SK-N-SH (cell line): ENCODE data around the gene SMIM44.

Experiments
- CHD2 ChIP-seq: fragments of 150-350 bp; IDR thresholded peaks from 2 replicates; pipeline ENCODE4 v1.6.1; 2018; ENCODE audit warnings: low read length; ENCODE audit not compliant: partially characterized antibody
- EP300 ChIP-seq, 2 experiments: IDR thresholded peaks; 2 replicates each; pipeline versions ENCODE4 v1.4.0 to v1.6.1; 2012; ENCODE audit warnings: borderline replicate concordance in 1 of 2, low read depth in 1 of 2, low read length in 1 of 2
- GABPA ChIP-seq: IDR thresholded peaks from 2 replicates; pipeline ENCODE4 v1.4.0; 2012; ENCODE audit warnings: low read depth, mild to moderate bottlenecking
- IRF3 ChIP-seq: fragments of 150-350 bp; IDR thresholded peaks from 2 replicates; pipeline ENCODE4 v1.6.1; 2016; ENCODE audit warnings: mild to moderate bottlenecking, low read depth, low read length
- MXI1 ChIP-seq: IDR thresholded peaks from 2 replicates; pipeline ENCODE4 v1.6.1; 2012; ENCODE audit warnings: mild to moderate bottlenecking, low read depth, low read length, improper control_type of control experiment
- NFIC ChIP-seq: IDR thresholded peaks from 2 replicates; pipeline ENCODE4 v1.4.0; 2012; ENCODE audit warnings: borderline replicate concordance
- POLR2AphosphoS5 ChIP-seq: IDR thresholded peaks from 2 replicates; pipeline ENCODE4 v1.6.1; 2012; ENCODE audit warnings: low read depth, low read length
- RAD21 ChIP-seq: IDR thresholded peaks from 2 replicates; pipeline ENCODE4 v1.6.1; 2012; ENCODE audit warnings: mild to moderate bottlenecking, low read length
- TAF1 ChIP-seq: IDR thresholded peaks from 2 replicates; pipeline ENCODE4 v1.6.1; 2012; ENCODE audit warnings: low read depth, mild to moderate bottlenecking, low read length, moderate library complexity, borderline replicate concordance
- USF1 ChIP-seq: IDR thresholded peaks from 2 replicates; pipeline ENCODE4 v1.4.0; 2012; ENCODE audit warnings: low read depth, borderline replicate concordance
- USF2 ChIP-seq: fragments of 150-350 bp; IDR thresholded peaks from 2 replicates; pipeline ENCODE4 v1.6.1; 2017; ENCODE audit warnings: antibody characterized with exemption, low read length, low read depth, borderline replicate concordance
- TF ChIP-seq, protein P1 (sequence below): fragments of 200-600 bp; sonication (generic); IDR thresholded peaks from 2 replicates; pipeline ENCODE4 v1.6.1; 2017; ENCODE audit warnings: antibody characterized with exemption, mild to moderate bottlenecking, moderate library complexity
- TF ChIP-seq, protein P2 (sequence below): IDR thresholded peaks from 2 replicates; pipeline ENCODE4 v1.6.1; 2012; ENCODE audit warnings: mild to moderate bottlenecking, low read depth, low read length, moderate library complexity

DNA sequence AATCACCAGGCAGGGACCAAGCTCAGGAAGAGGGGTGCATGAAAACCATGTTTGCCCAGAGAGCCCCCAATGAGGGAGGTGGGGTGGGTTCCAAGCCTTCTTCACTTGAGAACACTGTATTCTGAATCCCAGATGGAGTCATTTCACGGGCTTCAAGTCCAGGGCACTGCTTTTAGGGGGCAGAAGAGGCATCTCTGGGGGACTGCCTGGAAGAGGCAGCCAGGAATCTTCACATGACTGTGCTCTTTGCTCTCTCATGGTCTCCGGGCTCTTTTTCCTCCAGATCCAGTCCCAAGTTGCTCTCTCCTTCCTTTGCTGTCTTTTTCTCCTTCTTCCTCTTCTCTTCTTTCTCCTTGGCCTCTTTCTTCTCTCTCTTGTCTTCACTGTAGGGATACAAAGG is 8.6 kb downstream of the SMIM44 start:
- TF ChIP-seq RAD21 (no peak), USF2 (no peak), POLR2AphosphoS5 (no peak), TAF1 (no peak), NFIC (no peak), GABPA (no peak), IRF3 (no peak), MXI1 (no peak), USF1 (no peak), EP300 (IDR thresholded peaks at IDR 0.05; ENCODE audit: borderline replicate concordance in 1 of 2, low read depth in 1 of 2, low read length in 1 of 2) (no peak), CHD2 (no peak)
- TF ChIP-seq, protein P1, sequence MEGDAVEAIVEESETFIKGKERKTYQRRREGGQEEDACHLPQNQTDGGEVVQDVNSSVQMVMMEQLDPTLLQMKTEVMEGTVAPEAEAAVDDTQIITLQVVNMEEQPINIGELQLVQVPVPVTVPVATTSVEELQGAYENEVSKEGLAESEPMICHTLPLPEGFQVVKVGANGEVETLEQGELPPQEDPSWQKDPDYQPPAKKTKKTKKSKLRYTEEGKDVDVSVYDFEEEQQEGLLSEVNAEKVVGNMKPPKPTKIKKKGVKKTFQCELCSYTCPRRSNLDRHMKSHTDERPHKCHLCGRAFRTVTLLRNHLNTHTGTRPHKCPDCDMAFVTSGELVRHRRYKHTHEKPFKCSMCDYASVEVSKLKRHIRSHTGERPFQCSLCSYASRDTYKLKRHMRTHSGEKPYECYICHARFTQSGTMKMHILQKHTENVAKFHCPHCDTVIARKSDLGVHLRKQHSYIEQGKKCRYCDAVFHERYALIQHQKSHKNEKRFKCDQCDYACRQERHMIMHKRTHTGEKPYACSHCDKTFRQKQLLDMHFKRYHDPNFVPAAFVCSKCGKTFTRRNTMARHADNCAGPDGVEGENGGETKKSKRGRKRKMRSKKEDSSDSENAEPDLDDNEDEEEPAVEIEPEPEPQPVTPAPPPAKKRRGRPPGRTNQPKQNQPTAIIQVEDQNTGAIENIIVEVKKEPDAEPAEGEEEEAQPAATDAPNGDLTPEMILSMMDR, result no peak
- TF ChIP-seq, protein P2, sequence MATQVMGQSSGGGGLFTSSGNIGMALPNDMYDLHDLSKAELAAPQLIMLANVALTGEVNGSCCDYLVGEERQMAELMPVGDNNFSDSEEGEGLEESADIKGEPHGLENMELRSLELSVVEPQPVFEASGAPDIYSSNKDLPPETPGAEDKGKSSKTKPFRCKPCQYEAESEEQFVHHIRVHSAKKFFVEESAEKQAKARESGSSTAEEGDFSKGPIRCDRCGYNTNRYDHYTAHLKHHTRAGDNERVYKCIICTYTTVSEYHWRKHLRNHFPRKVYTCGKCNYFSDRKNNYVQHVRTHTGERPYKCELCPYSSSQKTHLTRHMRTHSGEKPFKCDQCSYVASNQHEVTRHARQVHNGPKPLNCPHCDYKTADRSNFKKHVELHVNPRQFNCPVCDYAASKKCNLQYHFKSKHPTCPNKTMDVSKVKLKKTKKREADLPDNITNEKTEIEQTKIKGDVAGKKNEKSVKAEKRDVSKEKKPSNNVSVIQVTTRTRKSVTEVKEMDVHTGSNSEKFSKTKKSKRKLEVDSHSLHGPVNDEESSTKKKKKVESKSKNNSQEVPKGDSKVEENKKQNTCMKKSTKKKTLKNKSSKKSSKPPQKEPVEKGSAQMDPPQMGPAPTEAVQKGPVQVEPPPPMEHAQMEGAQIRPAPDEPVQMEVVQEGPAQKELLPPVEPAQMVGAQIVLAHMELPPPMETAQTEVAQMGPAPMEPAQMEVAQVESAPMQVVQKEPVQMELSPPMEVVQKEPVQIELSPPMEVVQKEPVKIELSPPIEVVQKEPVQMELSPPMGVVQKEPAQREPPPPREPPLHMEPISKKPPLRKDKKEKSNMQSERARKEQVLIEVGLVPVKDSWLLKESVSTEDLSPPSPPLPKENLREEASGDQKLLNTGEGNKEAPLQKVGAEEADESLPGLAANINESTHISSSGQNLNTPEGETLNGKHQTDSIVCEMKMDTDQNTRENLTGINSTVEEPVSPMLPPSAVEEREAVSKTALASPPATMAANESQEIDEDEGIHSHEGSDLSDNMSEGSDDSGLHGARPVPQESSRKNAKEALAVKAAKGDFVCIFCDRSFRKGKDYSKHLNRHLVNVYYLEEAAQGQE, result no peak
